ENCODE measurements around the gene BIN1. TPM values are rescaled to one million over a fixed set of nuclear protein-coding genes. Genes with fewer than 3 reads are reported as not detected.

The BIN1 gene
- total RNA-seq, 4 donors from 2014 or later, result 36.1 to 101 (median 53.9) TPM

DNA sequence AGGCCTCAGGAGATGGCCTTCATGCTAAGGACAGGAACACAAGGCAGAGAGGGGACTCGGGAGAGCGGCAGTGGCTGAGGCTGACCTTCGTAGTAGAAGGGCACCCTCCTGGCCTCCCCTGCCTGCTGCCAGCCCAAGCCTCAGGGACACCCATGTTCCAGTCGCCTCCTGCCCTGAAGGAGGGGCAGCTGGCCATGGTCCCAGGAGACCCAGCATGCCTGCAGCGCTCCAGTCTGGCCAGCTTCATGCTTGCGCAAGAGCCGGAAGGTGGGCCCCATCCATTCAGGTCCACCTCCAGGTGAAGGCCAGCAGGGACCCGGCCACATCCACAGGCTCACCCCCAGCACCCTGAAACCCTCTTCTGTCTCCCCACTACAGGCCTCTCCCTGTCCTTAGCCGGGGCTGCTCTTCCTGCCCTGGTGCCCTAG lies 35.0 kb downstream of the BIN1 start:
- no CpG with 5 or more reads among the region's 9 CpGs for WGBS, 2 donors (ENCODE audit: low coverage in 1 of 2)
- Histone ChIP-seq H3K4me3 (no peak overlapping the region), H3K27me3 (no peaks in the 10 kb centered on the region), H3K36me3 (peaks cover 0 to 43% of the 10 kb centered on the region in 2 donors), H3K4me1 (peaks cover 0 to 54% (median 3%) of the 10 kb centered on the region in 3 donors), H3K9me3 (no peaks in the 10 kb centered on the region), H3K27ac (peak overlapping the region in 2 of 4 donors; percentile 19 to 27)
- ATAC-seq, result no peak
- TF ChIP-seq CTCF (IDR thresholded peaks at IDR 0.05) (no peak), POLR2AphosphoS5 (IDR thresholded peaks at IDR 0.05) (no peak), POLR2A (IDR thresholded peaks at IDR 0.05) (no peak), EP300 (IDR thresholded peaks at IDR 0.05) (no peak)

- H3K4me3 ChIP-seq, result no peak overlapping the region
- no peak overlapping the region for H3K27ac ChIP-seq
- no peaks in the 10 kb centered on the region for H3K9me3 ChIP-seq
- peaks cover 0 to 62% (median 12%) of the 10 kb centered on the region in 3 donors for H3K4me1 ChIP-seq
- H3K27me3 ChIP-seq, result no peaks in the 10 kb centered on the region
- ATAC-seq, result no peak
- WGBS, 2 donors (ENCODE audit: low coverage in 1 of 2), result 89% methylated on average over 5 of the region's 11 CpGs; no CpG with 5 or more reads in 1 of the 2 donors
- TF ChIP-seq EP300 (IDR thresholded peaks at IDR 0.05) (no peak), CTCF (IDR thresholded peaks at IDR 0.05) (no peak), POLR2AphosphoS5 (IDR thresholded peaks at IDR 0.05) (no peak), POLR2A (IDR thresholded peaks at IDR 0.05) (no peak)
- H3K36me3 ChIP-seq, result peaks cover 0 to 43% of the 10 kb centered on the region in 2 donors
Measured at GRCh38 chr2:127070221-127070620, 36.7 kb downstream of the BIN1 start.

DNA sequence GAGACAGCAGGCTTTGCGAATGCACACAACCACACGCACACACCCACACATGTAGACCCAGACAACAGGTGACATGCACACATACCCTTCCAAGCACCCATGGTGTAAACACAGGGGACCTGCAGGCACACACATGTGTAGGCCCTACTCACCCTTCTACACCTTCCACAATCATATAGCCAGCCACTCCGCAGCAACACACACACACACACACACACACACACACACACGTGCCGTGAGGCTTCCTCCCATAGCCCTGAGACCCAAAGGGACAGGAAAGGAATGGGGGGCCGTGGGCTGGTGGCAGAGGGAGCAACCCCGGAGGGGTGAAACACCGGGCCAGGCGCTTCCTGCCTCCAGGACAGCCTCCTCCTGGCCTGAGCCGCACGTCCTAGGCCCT lies 37.4 kb downstream of the BIN1 start:
- H3K27ac ChIP-seq, result no peak overlapping the region
- H3K4me3 ChIP-seq, result no peak overlapping the region
- H3K4me1 ChIP-seq, result peaks cover 0 to 63% (median 16%) of the 10 kb centered on the region in 3 donors
- TF ChIP-seq EP300 (IDR thresholded peaks at IDR 0.05), result no peak
- TF ChIP-seq POLR2AphosphoS5 (IDR thresholded peaks at IDR 0.05), result no peak
- no peak for TF ChIP-seq CTCF (IDR thresholded peaks at IDR 0.05)
- no peak for TF ChIP-seq POLR2A (IDR thresholded peaks at IDR 0.05)
- 45 to 80% methylated on average over 1 to 2 of the region's 11 CpGs for WGBS, 2 donors (ENCODE audit: low coverage in 1 of 2)
- ATAC-seq, result no peak
- no peaks in the 10 kb centered on the region for H3K9me3 ChIP-seq
- no peaks in the 10 kb centered on the region for H3K27me3 ChIP-seq
- H3K36me3 ChIP-seq, result peaks cover 0 to 43% of the 10 kb centered on the region in 2 donors

DNA sequence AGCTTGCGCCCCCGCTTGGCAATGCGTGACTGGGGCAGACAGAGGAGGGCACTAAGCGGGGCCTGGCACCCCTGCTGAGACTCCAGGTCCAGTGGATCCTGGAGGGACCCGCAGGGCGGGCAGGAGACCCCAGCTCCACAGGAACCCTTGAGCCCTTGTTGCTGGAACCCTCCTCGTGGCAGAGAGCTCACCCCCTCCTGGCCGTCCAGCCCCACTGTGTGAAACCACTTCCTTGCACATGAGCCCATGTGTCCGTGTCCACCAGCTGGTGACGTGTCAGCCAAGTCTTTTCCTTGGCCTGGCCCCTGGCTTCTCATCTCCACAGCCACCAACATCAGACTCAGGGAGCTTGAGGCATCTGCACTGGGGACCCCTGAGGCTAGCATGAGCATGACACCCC lies 38.0 kb downstream of the BIN1 start:
- TF ChIP-seq POLR2A (IDR thresholded peaks at IDR 0.05) (no peak), CTCF (IDR thresholded peaks at IDR 0.05) (no peak), POLR2AphosphoS5 (IDR thresholded peaks at IDR 0.05) (no peak), EP300 (IDR thresholded peaks at IDR 0.05) (no peak)
- no peak overlapping the region for H3K4me3 ChIP-seq
- ATAC-seq, result no peak
- peaks cover 0 to 43% of the 10 kb centered on the region in 2 donors for H3K36me3 ChIP-seq
- H3K9me3 ChIP-seq, result no peaks in the 10 kb centered on the region
- peaks cover 0 to 63% (median 21%) of the 10 kb centered on the region in 3 donors for H3K4me1 ChIP-seq
- H3K27me3 ChIP-seq, result no peaks in the 10 kb centered on the region
- peak overlapping the region in 1 of 4 donors; percentile 81 for H3K27ac ChIP-seq
- WGBS, 2 donors (ENCODE audit: low coverage in 1 of 2), result no CpG with 5 or more reads among the region's 10 CpGs

GRCh38 chr2:127068351-127068741 lies 38.6 kb downstream of the BIN1 start:
- Histone ChIP-seq H3K36me3 (peaks cover 0 to 49% of the 10 kb centered on the region in 2 donors), H3K4me1 (peaks cover 0 to 63% (median 22%) of the 10 kb centered on the region in 3 donors), H3K9me3 (no peaks in the 10 kb centered on the region), H3K27me3 (no peaks in the 10 kb centered on the region), H3K4me3 (no peak overlapping the region), H3K27ac (peak overlapping the region in 3 of 4 donors; percentile 21 to 81 (median 78))
- WGBS, 2 donors (ENCODE audit: low coverage in 1 of 2), result 65 to 70% methylated on average over 2 to 5 of the region's 20 CpGs
- ATAC-seq, result no peak
- TF ChIP-seq POLR2A (IDR thresholded peaks at IDR 0.05) (no peak), CTCF (IDR thresholded peaks at IDR 0.05) (peak in 1 of 4 experiments; percentile 1)

Data from gastroesophageal sphincter (tissue), 4 donors.